Dedifferentiated amniotic fluid mesenchymal stem cell (primary cell): ENCODE results near the gene GAN.
"Not testable (repeated sequence)": the region's sequence is repeated elsewhere in the genome, so short reads cannot be mapped to it uniquely, and the experiment has no call there.

Source experiments
- DNase-seq: peaks from one replicate; pipeline ENCODE4 v3.0.0-alpha.2; 2016; ENCODE audit errors: extremely low spot score

GAN gene

DNA sequence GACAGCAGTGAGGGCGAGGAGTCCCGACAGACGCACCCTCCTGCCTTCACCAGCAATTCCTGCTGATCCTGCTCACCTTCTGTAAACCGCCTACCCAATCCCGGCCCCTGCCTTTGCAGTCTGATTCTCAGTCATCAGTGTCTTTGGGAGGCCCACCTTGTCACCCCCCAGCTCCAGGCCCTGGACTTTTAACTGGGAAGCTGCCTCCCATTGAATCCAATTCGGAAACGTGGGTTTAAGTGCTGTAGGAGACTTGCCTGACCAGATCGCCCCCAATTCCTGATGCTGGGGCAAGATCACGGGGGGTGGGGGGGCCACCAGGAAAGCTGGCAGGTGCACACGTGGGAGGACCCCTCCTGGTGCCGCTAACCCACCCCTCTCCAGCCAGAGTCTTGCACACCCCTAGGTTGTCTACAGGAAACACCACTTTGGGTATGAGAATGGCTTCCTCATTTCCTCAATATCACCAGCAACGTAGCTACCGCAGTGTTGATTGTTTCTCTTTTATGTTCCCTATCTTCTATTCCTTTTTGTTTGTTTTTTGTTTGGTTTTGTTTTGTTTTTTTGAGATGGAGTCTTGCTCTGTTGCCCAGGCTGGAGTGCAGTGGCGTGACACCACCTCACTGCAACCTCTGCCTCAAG is 83.2 kb downstream of the GAN start:
- no peak for DNase-seq

DNA sequence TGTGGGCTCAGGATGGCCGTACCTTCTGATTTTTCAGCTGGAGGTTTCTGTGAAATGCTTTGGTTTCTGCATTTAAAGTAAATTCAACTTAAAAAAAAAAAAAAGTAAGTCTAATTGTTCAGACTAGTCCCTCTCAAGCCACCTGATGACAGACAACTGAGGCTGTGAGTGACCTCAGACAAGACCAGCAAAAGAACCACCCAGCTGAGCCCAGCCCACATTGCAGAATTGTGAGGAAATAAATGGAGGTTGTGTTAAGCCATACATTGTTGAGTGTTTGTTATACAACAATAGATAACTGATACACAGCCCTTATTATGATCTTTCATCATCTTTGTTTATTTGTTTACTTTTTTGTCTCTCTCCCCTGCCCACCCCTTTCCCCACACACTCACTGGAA is 85.1 kb downstream of the GAN start:
- no peak for DNase-seq

DNA sequence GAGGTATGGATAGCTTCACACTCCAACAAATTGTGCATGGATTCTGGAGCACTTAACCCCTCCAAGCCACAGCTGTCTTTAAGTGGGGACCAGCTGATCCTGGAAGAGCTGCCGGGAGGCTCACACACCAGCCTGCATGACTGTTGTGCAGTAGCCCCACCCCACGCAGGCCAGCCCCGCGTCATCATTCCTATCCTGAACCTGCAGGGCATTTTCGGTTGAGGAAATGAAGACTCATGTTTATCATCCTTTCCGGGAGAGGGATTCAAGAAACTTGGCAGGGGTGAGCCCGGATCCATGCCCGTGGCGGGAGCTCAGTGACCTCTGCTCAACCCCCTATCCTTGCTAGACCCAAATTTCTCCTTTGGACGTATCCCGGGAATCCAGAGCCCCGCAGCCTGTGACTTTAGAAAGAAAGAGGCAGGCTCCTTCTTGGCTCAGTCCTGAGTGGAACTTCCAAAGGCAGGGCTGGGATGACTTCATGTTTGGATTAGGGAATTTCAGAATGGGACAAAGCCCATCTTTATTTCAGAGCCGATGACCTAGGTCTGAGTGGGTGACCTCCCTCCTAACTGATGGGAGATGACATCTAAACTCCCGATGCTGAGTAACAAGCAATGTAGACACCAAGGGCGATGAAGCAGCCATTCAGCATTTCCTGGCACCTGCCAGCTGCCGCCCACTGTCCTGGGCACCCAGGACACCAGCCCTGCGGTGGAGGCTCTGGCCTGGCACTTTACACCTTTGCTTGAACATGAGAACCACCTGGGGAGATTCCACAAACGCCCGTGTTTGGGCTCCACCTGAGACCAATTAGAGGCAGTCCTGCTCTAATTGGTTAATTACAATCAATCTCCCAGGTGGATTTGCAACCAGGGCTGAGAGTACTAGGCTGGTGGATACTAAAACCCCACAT is 86.5 kb downstream of the GAN start:
- DNase-seq = peak; percentile 66

DNA sequence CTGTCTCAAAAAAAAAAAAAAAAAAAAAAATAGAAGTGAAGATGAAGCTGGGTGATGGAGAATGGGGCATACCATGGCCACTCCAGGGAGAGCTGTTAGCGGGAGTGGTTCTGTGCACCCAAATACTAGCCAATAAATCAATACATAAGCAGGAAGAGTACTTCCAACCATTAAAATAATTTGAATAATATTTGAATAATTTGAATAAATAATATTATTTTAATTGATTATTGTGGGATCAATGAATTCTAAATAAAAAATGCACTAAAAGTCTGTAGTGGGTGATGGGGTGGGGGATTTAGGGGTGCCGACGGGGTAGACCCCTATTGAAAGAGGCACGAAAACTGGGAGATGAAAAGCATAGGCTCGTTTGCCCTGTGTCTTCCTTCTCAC is 88.4 kb downstream of the GAN start:
- no peak for DNase-seq

DNA sequence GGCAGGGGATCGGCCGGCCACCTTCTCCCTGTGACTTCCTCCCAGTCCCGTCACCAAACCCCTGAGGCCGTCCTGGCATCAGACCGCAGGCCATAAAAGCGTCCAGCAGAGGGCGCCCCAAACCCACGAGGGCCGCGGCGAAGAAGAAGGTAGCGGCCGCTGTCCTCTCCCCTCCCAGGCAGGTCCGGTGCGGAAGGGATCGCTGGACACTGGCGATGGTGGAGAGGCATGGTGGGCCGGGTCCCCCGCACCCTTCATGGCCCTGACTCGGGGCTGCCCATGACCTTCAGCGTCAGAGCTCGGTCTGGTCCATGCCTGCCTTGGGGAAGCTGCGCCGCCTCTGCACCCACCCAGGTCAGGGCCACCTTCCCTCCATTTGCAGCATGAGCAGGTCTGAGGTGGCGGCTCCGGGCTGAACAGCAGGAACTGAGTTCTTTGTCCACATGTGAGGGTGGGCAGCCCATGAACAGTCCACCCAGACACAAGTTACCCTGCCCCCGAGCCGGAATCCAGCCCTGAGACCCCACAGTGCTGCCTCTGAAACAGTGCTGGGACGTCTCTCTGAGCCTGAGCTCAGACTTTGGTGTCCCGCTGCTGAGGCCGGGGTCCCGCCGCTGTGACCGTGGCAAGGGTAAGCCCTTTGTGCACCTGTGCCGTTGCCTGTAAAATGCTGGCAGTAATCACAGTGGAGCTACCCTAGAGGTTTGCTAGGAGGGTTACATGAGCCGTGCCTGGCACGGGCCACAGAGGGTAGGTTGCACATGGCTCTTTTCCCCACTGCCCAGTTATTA is 89.0 kb downstream of the GAN start:
- DNase-seq = peak; percentile 66

DNA sequence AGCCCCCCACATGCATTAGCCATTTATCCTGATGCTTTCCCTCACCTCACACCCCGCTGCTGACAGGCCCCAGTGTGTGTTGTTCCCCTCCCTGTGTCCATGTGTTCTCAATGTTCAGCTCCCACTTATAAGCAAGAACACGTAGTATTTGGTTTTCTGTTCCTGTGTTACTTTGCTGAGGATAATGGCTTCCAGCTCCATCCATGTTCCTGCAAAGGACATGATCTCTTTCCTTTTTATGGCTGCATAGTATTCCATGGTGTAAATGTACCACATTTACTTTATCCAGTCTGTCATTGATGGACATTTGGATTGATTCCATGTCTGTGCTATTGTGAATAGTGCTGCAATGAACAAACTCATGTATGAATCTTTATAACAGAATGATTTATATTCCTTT is 90.2 kb downstream of the GAN start:
- DNase-seq = not testable (repeated sequence)

DNA sequence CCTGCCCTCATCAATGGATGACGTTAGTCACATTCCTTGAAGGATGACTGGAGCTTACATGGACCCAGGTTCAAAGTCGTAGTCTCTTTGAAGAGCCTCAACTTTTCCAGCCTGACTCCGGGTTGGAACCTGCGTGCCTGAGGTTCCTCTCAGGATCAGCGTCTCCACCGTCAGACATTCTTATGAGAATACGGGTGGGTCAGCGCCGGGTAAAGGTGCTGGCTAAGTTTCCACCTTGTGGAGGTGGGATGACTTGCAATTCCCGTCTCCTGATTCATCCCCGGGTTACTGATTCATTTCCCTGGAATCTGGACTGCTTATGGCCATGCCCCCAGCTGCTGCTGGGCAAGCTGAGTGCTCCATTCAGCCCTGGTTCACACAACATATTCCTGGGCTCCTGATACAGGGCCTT is 90.9 kb downstream of the GAN start:
- DNase-seq = peak; percentile 21

DNA sequence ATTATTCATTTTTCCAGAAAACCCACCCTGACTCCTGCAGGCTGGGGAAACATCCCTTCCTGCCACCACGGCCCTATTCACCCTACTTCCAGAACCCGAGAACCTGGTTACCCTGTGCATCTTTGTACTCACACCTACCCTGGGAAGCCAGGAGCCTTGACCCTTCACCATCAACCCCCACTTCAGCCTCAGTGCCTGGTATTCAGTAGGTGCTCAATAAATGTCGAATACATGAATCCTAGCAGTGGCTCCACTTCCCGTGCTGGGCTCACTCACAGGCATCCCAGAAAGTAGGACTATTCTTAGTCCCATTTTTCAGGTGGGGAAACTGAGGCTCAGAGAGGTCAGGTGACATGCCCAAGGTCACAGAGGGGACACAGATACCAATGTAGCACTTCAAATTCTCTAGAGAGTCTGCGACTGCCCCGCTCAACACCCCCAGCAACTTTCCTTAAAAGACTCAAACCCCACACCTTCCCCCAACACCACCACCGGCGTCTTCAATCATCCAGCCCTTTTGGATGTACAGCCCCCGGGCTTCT is 93.7 kb downstream of the GAN start:
- DNase-seq = no peak

DNA sequence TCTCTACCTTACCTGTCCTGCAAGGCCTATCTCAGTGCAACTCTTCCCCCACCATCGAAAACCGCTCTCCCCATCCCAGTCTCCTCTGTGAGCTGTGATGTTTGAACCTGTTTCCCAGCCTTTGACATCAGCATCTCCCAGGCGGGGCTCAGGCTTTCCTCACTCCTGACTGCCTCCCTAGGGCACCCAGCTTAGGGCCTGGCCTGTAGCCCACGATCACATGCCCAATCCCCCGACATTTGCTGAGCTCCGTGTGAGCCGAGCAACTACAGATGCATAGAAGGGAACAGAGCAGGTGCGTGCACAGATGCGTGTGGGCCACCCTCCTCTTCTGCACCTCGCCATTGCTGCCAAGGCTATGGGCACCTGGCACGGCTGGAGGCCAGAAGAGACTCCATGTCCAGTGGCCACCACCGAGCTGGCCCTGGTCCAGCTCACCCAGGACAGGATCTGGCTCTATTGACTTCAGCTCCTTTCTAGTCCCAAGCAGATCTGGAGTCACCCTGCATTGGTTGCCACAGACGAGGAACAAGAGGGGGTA is 94.3 kb downstream of the GAN start:
- no peak for DNase-seq

DNA sequence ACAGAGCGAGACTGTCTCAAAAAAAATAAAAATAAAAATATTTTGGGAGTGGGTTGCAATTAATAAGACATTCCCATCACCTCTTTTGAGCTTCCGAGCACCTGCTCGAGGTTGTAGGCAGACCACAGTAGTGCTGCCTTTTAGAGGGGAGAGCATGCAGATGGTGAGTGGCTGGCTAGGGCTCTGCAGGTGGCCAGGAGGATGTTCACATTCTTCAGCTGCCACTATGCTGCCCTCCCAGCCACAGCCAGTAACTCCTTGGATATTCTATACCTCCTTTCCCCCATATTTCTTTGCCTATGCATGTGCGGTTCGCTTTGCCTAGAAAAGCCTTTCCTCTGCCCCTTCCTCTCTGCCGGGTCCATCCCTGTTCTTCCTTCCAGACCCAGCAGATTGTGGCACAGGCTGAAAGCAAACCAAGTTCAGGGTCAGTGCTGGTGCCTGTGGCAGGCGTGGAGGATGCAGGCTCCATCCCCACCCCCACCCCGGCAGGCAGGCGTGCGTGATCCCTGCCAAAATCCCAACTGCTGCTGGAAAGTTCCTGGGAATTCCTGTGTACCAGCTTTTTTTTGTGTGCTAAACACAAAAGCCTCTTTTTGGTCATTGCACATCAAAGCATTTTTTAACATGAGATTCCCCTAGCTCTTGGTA is 96.0 kb downstream of the GAN start:
- DNase-seq = no peak

DNA sequence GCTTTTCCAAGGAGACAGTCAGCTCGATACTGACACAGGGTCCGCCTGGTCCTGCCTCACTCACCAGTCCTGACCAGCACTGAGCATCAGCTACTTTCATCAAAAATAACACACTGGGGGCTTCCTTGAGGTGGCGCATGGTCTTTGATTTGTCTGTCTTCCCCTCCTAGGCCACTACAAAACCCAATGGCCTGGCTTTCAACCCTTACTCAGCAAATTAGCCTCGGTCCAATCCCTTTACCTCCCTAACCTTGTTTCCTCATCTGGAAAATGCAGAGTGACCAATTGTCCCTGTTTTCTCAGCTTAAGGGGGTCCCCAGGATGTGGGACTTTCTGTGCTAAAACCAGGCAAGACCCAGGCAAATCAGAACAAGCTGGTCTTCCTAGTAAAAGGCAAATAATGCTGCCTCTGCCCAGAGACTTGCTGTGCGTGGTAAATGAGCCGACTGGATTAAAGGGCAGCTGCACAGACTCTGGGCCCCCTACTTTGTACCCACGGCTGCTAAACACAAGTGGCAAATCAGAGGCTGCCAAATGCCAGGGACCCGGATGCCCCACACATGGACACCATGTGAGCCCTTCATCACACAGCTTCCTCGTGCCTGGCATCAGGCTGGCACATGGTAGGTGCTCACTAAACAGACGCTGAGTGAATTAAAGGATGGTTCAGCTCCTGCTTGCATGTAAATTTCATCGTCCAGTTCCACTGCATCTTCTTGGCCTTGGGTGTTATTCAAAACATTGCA is 98.7 kb downstream of the GAN start:
- no peak for DNase-seq

DNA sequence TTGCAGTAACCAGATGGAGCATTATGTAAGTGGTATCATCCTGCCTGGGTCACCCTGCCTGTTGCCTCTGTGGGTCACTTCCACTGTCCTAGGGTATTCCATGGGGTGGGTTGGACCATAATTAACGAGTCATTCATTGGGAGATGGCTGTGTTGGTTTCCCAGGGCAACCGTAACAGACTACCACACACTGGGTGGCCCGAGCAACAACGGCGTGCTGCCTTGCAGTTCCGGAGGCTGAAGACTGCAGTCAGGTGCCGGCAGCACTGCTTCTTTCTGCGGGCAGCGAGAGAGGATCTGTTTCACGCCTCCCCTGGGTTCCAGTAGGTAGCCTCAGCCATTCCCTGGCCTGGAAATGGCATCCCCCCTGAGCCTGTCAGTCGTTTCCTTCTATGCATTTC is 101.0 kb downstream of the GAN start:
- no peak for DNase-seq

DNA sequence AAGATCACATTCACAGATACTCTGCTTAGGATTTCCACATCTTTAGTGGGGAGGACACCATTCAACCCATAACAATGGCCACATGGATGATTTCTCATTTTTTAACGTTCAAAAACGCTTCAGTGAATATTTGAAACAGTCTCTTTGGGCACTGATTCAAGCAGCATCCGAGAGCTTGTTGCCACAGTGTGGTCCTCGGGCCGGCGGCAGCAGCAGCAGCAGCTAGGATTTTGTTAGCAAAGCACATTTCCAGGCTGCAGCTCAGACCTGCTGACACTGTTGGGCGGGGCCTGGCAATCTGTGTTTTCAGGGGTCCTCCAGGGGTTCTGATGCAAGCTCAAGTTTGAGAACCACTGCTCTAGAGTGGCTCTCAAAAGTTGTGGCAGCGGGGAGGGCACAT is 102.0 kb downstream of the GAN start:
- DNase-seq = no peak

DNA sequence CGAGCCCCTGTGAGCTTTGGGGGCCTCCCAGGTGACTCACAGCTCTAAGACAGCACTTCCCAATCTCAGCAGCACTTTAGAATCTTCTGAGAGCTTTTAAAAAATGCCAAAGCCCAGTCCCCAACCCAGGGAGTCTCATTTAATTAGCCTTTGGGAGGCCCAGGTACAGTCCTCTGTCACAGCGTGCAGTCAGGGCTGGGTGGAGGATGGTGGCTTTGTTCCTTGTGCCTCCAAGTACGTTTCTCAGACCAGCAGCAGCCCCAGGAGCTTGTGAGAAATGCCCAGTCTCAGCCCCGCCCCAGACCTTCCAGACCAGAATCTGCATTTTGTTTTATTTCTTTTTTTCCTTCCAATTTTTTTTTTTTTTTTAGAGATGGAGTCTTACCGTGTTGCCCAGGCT is 102.4 kb downstream of the GAN start:
- DNase-seq = no peak

DNA sequence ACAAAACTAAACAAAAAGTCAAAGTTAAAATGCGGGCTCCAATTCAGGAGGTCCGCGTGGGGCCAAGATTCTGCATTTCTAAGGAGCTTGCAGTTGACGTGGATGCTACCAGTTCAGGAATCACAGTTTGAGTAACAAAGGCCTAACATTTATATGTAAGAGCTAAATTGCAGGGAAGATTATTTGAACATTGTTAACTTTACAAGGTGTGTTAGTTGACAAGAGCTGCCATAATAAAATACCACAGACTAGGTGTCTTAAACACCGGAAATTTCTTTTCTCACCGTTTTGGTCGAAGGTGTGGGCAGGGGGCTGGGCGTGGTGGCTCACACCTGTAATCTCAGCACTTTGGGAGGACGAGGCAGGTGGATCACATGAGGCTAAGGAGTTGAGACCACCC is 105.0 kb downstream of the GAN start:
- no peak for DNase-seq

DNA sequence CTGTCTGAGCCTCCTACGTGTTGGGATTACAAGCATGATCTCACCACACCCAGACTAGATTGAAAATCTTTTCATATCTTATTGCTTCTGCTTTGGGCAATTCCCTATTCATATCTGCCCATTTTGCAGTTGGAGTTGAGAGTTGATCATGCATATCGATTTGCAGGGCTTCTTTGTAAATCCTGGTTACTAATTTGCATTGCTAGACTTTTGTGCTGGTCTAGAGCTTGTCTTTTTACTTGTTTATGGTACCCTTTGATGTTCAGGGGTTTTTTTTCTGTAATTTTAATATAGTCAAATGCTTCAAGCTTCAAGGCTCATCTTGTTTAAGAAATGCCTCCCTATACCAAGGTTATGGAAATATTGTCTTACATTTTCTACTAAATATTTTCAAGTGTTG is 106.4 kb downstream of the GAN start:
- DNase-seq = no peak

DNA sequence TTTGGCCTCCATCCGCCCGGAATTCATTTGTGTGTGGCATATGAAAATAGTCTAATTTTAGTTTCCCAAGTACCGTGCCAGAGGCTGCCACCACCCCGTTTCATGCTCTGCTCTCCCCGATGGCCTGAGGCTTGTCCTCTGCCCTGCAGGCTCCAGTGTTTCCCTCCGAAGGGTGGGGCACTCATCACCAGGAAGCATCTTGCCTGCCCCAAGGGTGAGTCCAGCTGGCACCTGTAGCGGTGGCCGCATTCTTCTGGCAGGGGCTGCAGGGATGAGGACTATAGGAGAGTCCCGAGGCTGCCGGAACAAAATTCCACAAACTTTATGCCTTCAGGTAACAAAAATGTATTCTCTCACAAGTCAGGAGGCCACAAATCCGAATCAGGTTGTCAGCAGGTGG is 106.8 kb downstream of the GAN start:
- no peak for DNase-seq

DNA sequence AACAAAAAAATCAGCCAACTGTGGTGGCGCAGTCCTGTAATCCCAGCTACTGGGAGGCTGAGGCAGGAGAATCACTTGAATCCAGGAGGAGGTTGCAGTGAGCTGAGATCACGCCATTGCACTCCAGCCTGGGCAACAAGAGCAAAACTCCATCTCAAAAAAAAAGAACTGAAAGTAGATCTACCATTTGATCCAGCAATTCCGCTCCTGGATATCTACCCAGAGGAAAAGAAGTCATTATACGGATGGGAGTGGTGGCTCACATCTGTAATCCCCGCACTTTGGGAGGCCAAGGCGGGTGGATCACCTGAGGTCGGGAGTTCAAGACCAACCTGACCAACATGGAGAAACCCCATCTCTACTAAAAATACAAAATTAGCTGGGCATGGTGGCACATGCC is 107.4 kb downstream of the GAN start:
- not testable (repeated sequence) for DNase-seq

DNA sequence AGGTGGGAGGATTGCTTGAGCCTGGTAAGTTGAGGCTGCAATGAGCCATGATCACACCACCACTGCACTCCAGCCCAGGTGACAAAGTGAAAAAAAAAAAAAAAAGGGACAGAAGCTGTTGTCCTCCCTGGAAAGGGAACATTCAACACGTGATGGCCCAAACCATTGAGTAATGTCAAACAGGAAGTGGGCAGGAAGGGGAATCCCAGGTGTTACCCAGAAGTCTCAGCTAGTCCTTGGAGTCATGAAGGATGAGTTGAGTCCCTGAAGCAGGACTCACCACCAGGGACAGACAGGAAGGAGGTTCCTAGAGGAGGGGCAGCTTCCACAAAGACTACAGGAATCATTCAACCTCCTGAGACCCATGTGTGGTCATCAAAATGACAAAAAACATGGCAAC is 110.0 kb downstream of the GAN start:
- no peak for DNase-seq

DNA sequence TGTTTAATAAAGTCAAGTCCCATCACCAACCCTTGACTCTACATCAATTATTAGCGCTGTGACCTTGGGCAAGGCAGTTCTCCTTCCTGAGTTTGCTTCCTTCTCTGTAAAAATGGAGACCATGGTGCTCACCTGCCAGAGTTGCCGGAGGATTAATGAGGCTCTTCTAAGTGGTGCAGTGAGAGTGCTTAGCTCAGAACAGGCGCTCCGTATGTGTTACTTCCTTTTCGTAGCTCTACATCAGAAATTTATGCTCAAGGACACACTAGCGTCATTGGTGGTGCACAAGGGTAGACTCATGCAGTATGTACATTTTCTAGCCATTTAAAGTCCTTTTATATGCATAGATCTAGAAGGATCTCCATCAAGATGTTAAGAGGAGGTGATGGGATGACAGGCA is 112.5 kb downstream of the GAN start:
- DNase-seq = no peak

DNA sequence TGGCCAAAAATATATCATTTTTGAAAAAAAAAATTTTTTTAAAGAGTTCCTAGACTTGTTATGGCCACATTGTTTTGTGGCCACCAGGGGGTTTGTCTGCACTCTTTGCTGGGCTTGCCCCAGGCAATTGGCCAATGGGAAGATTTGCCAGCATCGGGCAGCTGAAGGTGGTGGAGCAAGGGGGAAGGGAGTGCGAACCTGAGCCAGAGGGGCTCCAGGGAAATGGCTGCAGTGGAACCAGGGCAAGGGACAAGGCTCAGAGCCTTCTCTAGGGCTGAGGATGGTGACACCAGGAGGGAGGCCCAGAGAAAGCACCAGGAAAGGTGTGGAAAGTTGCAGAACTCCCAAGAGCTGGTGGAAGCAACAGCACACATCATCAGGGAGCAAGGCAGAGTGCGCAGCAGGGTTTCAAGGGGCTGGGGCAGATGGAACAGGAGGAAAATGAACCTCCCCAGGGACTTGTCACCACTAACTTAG is 114.3 kb downstream of the GAN start:
- DNase-seq = no peak
